K562 (cell line): ENCODE results near the gene SNW1. TPM values are rescaled to one million over a fixed set of nuclear protein-coding genes. Genes with fewer than 3 reads are reported as not detected.

Source experiments
- CREB3L1 ChIP-seq: fragments of 450-650 bp; IDR thresholded peaks from 2 replicates; pipeline ENCODE4 v1.6.1; 2014; ENCODE audit warnings: low read depth, mild to moderate bottlenecking, moderate library complexity, borderline replicate concordance
- FOXA3 ChIP-seq, 2 experiments: fragments of 450-650 bp in 1 of 2; sonication (generic) in 1 of 2; formaldehyde crosslinking; IDR thresholded peaks in 1 of 2; conservative IDR thresholded peaks in 1 of 2; 2 replicates each; pipeline versions ENCODE4 v1.4.0 to v1.8.0; 2020 to 2022; ENCODE audit warnings: mild to moderate bottlenecking in 2 of 2, missing genetic modification reagents in 1 of 2
- KHSRP ChIP-seq: fragments of 450-650 bp; IDR thresholded peaks from 2 replicates; pipeline ENCODE4 v1.6.1; 2017
- MITF ChIP-seq: IDR thresholded peaks from 2 replicates; pipeline ENCODE4 v1.6.1; 2014; ENCODE audit warnings: antibody characterized with exemption
- SREBF1 ChIP-seq: fragments of 150-350 bp; IDR thresholded peaks from 2 replicates; pipeline ENCODE4 v1.6.1; 2014; ENCODE audit warnings: antibody characterized with exemption, low read depth, low read length, borderline replicate concordance
- SRSF3 ChIP-seq: fragments of 200-400 bp; formaldehyde crosslinking; IDR thresholded peaks from 2 replicates; pipeline ENCODE4 v1.6.1; 2016; ENCODE audit warnings: mild to moderate bottlenecking, low read length, moderate library complexity; ENCODE audit not compliant: insufficient read depth
- STAG1 ChIP-seq: sonication (generic); formaldehyde crosslinking; IDR thresholded peaks from 2 replicates; pipeline ENCODE4 v1.5.0; 2020; ENCODE audit warnings: missing genetic modification reagents, borderline replicate concordance
- TAF1 ChIP-seq: IDR thresholded peaks from 2 replicates; pipeline ENCODE4 v1.6.1; 2011; ENCODE audit warnings: mild to moderate bottlenecking, low read length, moderate library complexity; ENCODE audit not compliant: insufficient read depth, control insufficient read depth, severe bottlenecking; ENCODE audit errors: extremely low read depth
- ZBTB7A ChIP-seq: IDR thresholded peaks from 2 replicates; pipeline ENCODE4 v1.6.1; 2011; ENCODE audit warnings: low read depth, mild to moderate bottlenecking, low read length, moderate library complexity, borderline replicate concordance; ENCODE audit not compliant: control insufficient read depth
- ZFP1 ChIP-seq: fragments of 450-650 bp; formaldehyde crosslinking; IDR thresholded peaks from 2 replicates; pipeline ENCODE4 v1.4.0; 2020; ENCODE audit warnings: mild to moderate bottlenecking, mixed read lengths
- ZFPM2 ChIP-seq: fragments of 250-450 bp; sonication (Bioruptor Pico); IDR thresholded peaks from 2 replicates; pipeline ENCODE4 v1.5.1; 2022; ENCODE audit warnings: mild to moderate bottlenecking
- ZMIZ1 ChIP-seq, 2 experiments: fragments of 150-350 bp in 1 of 2; IDR thresholded peaks; 2 replicates each; pipeline ENCODE4 v1.6.1; 2012 to 2016; ENCODE audit warnings: low read depth in 2 of 2, low read length in 2 of 2, mild to moderate bottlenecking in 1 of 2, moderate library complexity in 1 of 2
- ZNF740 ChIP-seq, 3 experiments: fragments of 200-800 bp in 1 of 3; sonication (Bioruptor generic) in 1 of 3; sonication (generic) in 1 of 3; formaldehyde crosslinking in 1 of 3; IDR thresholded peaks; 2 replicates each; pipeline versions ENCODE4 v1.6.1 to v1.8.0; 2016 to 2022; ENCODE audit warnings: mild to moderate bottlenecking in 2 of 3, missing compliant biosample characterization in 2 of 3, missing genetic modification characterization in 2 of 3, missing genetic modification reagents in 1 of 3
- polyA plus RNA-seq, 8 experiments: library from polyadenylated mRNA; depleted of rRNA in 4 of 8; stranded (reverse) in 5 of 8; unstranded in 3 of 8; fragments of >200 nt; fragmentation: Nextera tagmentation in 2 of 8; fragmentation: Illumina TruSeq in 1 of 8; extraction: Ambion mirVana in 2 of 8; extraction: Trizol in 1 of 8; gene quantifications; 2 replicates each; pipeline versions ENCODE4 v1.2.1 to v1.2.3, GENCODE V29; 2011 to 2014; ENCODE audit warnings: inconsistent platforms in 1 of 8, missing spikeins in 1 of 8
- total RNA-seq, 7 experiments: library from RNA; depleted of rRNA in 6 of 7; stranded (reverse); fragments of >200 nt in 6 of 7; fragmentation: Illumina TruSeq in 2 of 7; extraction: Trizol in 2 of 7; gene quantifications; 2 replicates each; pipeline versions ENCODE4 v1.2.1 to v1.2.3, GENCODE V29; 2011 to 2021; ENCODE audit warnings: low replicate concordance in 1 of 7

The SNW1 gene
- total and polyA plus RNA-seq, 9 of the 15 experiments (the other 6 are each of a cell fraction or from before 2014, with no cell fraction given) = 64.4 to 143 (median 98.2) TPM

DNA sequence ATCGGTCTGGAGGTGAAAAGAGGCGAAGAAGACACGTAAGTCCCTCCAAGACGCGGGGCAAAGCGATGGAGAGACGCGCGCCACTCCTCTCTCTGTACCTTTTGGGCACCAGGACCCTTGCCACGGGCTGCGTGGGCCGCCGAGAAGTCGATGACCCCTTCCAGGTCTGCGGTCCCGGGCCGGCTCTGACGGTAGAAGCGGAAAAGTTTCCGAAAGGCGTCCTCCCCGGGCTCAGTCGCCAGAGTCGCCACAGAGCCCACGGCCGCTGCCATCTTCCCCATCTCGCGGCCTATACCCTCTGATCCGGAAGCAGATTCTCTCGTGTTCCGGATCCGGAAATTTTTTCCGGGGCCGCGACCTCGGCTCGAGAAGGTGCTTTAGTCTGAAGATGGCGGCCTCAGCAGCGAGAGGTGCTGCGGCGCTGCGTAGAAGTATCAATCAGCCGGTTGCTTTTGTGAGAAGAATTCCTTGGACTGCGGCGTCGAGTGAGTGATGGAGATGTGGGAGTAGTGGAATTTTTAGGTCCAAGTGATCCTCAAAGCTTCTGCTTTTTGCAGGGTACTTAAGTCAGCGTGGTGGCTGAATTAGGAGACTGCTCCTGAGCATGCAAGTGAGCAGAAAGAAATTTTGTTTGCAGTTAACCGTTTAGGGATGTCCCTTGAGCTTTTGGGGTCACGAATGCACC is 53.1 kb downstream of the SNW1 start, which contains the start of the genes ALKBH1 and SLIRP (continued):
- TF ChIP-seq STAG1 (no peak), ZNF740 (CRISPR knock-in tag; IDR thresholded peaks at IDR 0.05) (no peak), ZNF740 (tag; IDR thresholded peaks at IDR 0.05) (no peak), KHSRP (no peak), ZBTB7A (no peak), ZFP1 (CRISPR knock-in tag) (no peak), MITF (no peak), ZFPM2 (CRISPR knock-in tag) (no peak), SREBF1 (peak; percentile 57; the same call in 1 of the 2 replicates), SRSF3 (no peak), TAF1 (peak; percentile 97), CREB3L1 (peak; percentile 50; the same call in 1 of the 2 replicates), FOXA3 (CRISPR knock-in tag; conservative IDR thresholded peaks at IDR 0.05 in 1 of 2, IDR thresholded peaks at IDR 0.05 in 1 of 2) (peak in 1 of 2 experiments; percentile 12; a peak in 1 of 4 replicates), ZMIZ1 (IDR thresholded peaks at IDR 0.05; ENCODE audit: low read depth in 2 of 2, low read length in 2 of 2) (no peak)
